Regular cardiac myocyte (primary cell): ENCODE measurements around the gene OR10K1. TPM values are rescaled to one million over a fixed set of nuclear protein-coding genes. Genes with fewer than 3 reads are reported as not detected.

Experiments
- total RNA-seq: library from RNA; depleted of rRNA; stranded (reverse); fragments of >200 nt; gene quantifications from 2 replicates; pipeline ENCODE4 v1.2.3, GENCODE V29; 2014

OR10K1 gene, protein sequence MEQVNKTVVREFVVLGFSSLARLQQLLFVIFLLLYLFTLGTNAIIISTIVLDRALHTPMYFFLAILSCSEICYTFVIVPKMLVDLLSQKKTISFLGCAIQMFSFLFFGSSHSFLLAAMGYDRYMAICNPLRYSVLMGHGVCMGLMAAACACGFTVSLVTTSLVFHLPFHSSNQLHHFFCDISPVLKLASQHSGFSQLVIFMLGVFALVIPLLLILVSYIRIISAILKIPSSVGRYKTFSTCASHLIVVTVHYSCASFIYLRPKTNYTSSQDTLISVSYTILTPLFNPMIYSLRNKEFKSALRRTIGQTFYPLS
- not detected in 2 replicates for total RNA-seq

DNA sequence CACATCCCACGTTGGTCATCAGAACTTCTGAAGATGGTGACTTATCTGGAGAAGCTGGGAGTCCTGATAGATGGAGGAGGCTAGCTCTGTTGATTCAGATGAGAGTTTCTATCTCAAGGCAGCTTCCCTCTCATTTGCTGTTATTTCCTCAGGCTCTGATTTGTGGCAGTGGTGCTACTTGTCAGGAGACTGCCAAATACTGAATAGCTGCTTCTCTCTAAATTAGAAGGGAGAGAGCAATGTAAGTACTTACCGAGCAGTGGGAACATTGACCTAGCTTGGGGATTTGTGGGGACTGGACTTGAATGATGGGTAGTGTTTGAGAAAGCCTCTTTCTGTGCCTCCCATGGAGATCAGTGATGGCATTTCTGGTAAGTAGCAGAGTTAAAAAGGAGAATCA lies at the start of gene OR10K1:
TSS of gene OR10K1 (plus strand) at position 301 of the 400 bp plus-strand sequence. CDS start 3,728 bp downstream, outside the sequence.

DNA sequence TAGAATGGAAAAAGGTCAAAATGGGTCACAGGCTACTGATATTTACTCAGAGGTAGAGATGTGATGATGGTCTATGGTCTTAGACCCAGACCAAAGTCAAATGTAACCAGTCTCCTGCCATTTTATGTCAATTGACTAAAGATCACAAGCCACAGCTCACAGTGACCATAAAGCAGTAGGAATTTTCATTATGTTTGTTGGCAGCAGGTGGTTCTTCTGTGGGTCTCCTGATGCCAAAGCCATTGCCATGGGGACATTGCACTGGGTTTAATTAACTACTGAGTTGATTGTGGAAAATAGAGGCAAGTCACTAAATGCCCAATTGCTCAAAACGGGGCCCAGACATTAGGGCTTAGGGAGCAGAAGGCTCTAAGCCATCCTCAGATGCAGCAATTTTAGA lies 35.5 kb upstream of the OR10K1 start, which contains the start of gene OR10K2:
TSS of gene OR10K2 (minus strand) at position 101 of the 400 bp plus-strand sequence. CDS start 5,371 bp downstream, outside the sequence.

DNA sequence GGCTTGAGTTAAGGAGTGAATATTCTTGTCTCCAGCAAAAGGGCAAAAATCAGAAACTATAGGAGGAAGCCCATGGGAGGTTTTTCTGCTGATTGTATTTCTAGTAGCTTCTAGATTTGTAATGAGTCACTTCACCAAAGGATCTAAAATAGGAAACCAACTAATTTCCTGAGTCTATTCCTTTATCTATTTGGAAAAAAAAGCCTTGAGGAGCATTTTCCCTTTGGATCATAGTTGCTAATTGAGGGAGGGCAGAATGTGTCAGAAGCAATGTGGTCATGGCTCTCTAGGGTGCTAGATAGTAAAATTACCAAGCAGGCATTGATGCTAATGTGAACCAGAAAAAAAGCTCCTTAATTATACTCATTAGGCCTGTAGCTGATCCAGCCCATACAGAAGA lies 10.3 kb downstream of the OR10K1 start, which contains the start of gene OR10R2:
TSS of gene OR10R2 (plus strand) at position 301 of the 400 bp plus-strand sequence. CDS start 106 bp downstream, outside the sequence.

Other genes with a start within 250 kb of the OR10K1 start
- not detected in 2 replicates for gene CD1A, start 207.4 kb upstream of the OR10K1 start, total RNA-seq
- gene CD1C, start 171.9 kb upstream of the OR10K1 start, total RNA-seq: under 0.01 TPM in 1 of 2 replicates, not detected in the other
- not detected in 2 replicates for gene CD1B, start 130.3 kb upstream of the OR10K1 start, total RNA-seq
- gene CD1E, start 107.9 kb upstream of the OR10K1 start, total RNA-seq: not detected in 2 replicates
- gene OR10T2, start 62.4 kb upstream of the OR10K1 start, total RNA-seq: not detected in 2 replicates
- not detected in 2 replicates for gene OR10K2, start 35.6 kb upstream of the OR10K1 start, total RNA-seq
- not detected in 2 replicates for gene OR10R2, start 10.4 kb downstream of the OR10K1 start, total RNA-seq
- not detected in 2 replicates for gene OR6Y1, start 92.6 kb downstream of the OR10K1 start, total RNA-seq
- gene OR6P1, start 108.7 kb downstream of the OR10K1 start, total RNA-seq: not detected in 2 replicates
- not detected in 2 replicates for gene OR10X1, start 118.1 kb downstream of the OR10K1 start, total RNA-seq
- gene OR10Z1, start 143.4 kb downstream of the OR10K1 start, total RNA-seq: not detected in 2 replicates
- gene SPTA1, start 224.9 kb downstream of the OR10K1 start, total RNA-seq: under 0.01 and 0.19 TPM in 2 replicates
- not detected in 2 replicates for gene OR6K2, start 238.8 kb downstream of the OR10K1 start, total RNA-seq